ENCODE measurements around the gene NPC1. TPM values are rescaled to one million over a fixed set of nuclear protein-coding genes. Genes with fewer than 3 reads are reported as not detected.

The NPC1 gene
- total RNA-seq, 1 experiment from 2014 or later, result 29.5 TPM

GRCh38 chr18:23627970-23628369 lies 41.7 kb upstream of the NPC1 start:
- no peak overlapping the region for H3K4me3 Mint-ChIP-seq (ENCODE audit: unreplicated experiment)
- no TSS peak for BruUV-seq (replicated peaks)
- Histone ChIP-seq H3K36me3 (ENCODE audit: control insufficient read depth, insufficient read depth, low read length) (no peaks in the 10 kb centered on the region), H3K4me1 (peaks cover 10% of the 10 kb centered on the region), H3K27me3 (replicated peaks; ENCODE audit: control insufficient read depth, insufficient read depth, low read length) (no peaks in the 10 kb centered on the region), H3K9me3 (no peaks in the 10 kb centered on the region), H3K4me3 (ENCODE audit: low read depth, low read length) (no peak overlapping the region)
- H3K36me3 Mint-ChIP-seq (ENCODE audit: insufficient read depth, unreplicated experiment), result peaks cover 6% of the 10 kb centered on the region
- intact Hi-C loops (cut with micrococcal nuclease; ENCODE audit: unreplicated experiment), result loop anchor here (5.0 kb wide), 1 partner anchor 54 kb away; no protein-coding TSS in a partner anchor
- POLR2A ChIA-PET, result no interaction called here
- CTCF ChIA-PET, result interaction anchor here (1.5 kb wide), 1 partner anchor 75 kb away, joined by 6 read pairs; no protein-coding TSS in a partner anchor
- DNase-seq, result no peak
- H3K27ac Mint-ChIP-seq (ENCODE audit: unreplicated experiment), result no peak overlapping the region
- no peaks in the 10 kb centered on the region for H3K9me3 Mint-ChIP-seq (ENCODE audit: unreplicated experiment)
- TF ChIP-seq, protein P1, sequence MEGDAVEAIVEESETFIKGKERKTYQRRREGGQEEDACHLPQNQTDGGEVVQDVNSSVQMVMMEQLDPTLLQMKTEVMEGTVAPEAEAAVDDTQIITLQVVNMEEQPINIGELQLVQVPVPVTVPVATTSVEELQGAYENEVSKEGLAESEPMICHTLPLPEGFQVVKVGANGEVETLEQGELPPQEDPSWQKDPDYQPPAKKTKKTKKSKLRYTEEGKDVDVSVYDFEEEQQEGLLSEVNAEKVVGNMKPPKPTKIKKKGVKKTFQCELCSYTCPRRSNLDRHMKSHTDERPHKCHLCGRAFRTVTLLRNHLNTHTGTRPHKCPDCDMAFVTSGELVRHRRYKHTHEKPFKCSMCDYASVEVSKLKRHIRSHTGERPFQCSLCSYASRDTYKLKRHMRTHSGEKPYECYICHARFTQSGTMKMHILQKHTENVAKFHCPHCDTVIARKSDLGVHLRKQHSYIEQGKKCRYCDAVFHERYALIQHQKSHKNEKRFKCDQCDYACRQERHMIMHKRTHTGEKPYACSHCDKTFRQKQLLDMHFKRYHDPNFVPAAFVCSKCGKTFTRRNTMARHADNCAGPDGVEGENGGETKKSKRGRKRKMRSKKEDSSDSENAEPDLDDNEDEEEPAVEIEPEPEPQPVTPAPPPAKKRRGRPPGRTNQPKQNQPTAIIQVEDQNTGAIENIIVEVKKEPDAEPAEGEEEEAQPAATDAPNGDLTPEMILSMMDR (IDR thresholded peaks at IDR 0.05; ENCODE audit: insufficient read depth in 1 of 2, low read depth in 1 of 2, low read length in 1 of 2, severe bottlenecking in 1 of 2, unreplicated experiment in 1 of 2), result no peak
- no peaks in the 10 kb centered on the region for H3K27me3 Mint-ChIP-seq (ENCODE audit: insufficient read depth, unreplicated experiment)
- no peaks in the 10 kb centered on the region for H3K4me1 Mint-ChIP-seq (ENCODE audit: low read depth, unreplicated experiment)

DNA sequence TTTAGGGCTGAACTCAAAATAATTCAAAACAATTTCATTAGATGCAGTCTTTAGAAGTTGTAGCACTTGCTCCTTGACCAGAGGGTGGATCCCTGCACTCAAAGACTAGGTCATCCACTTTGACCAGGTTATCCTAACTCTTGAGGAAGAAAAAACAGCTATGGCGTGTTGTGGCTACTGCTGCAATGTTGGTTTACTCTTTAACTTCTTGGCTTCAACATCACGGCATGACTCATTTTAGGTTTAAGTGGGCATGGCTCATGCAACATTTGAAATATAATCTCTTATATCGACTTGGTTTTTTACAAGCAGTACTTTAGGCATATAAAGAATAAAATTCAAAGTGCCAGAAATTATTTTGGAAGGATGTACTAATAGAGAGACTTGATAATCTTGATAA lies 41.0 kb upstream of the NPC1 start:
- H3K4me3 Mint-ChIP-seq (ENCODE audit: unreplicated experiment), result no peak overlapping the region
- BruUV-seq (replicated peaks), result no TSS peak
- Histone ChIP-seq H3K4me1 (peaks cover 10% of the 10 kb centered on the region), H3K36me3 (ENCODE audit: control insufficient read depth, insufficient read depth, low read length) (no peaks in the 10 kb centered on the region), H3K27me3 (replicated peaks; ENCODE audit: control insufficient read depth, insufficient read depth, low read length) (no peaks in the 10 kb centered on the region), H3K9me3 (no peaks in the 10 kb centered on the region), H3K4me3 (ENCODE audit: low read depth, low read length) (no peak overlapping the region)
- ChIA-PET POLR2A (no interaction called here), CTCF (interaction anchor here (1.5 kb wide), 1 partner anchor 76 kb away, joined by 6 read pairs; no protein-coding TSS in a partner anchor)
- intact Hi-C loops (cut with micrococcal nuclease; ENCODE audit: unreplicated experiment), result loop anchor here (5.0 kb wide), 1 partner anchor 55 kb away; no protein-coding TSS in a partner anchor
- TF ChIP-seq, protein P1 (IDR thresholded peaks at IDR 0.05; ENCODE audit: insufficient read depth in 1 of 2, low read depth in 1 of 2, low read length in 1 of 2, severe bottlenecking in 1 of 2, unreplicated experiment in 1 of 2), result no peak
- H3K27ac Mint-ChIP-seq (ENCODE audit: unreplicated experiment), result no peak overlapping the region
- H3K36me3 Mint-ChIP-seq (ENCODE audit: insufficient read depth, unreplicated experiment), result peaks cover 6% of the 10 kb centered on the region
- no peaks in the 10 kb centered on the region for H3K9me3 Mint-ChIP-seq (ENCODE audit: unreplicated experiment)
- DNase-seq, result no peak
- no peaks in the 10 kb centered on the region for H3K27me3 Mint-ChIP-seq (ENCODE audit: insufficient read depth, unreplicated experiment)
- H3K4me1 Mint-ChIP-seq (ENCODE audit: low read depth, unreplicated experiment), result no peaks in the 10 kb centered on the region

GRCh38 chr18:23626451-23627279 lies 40.4 kb upstream of the NPC1 start:
- Histone ChIP-seq H3K36me3 (ENCODE audit: control insufficient read depth, insufficient read depth, low read length) (no peaks in the 10 kb centered on the region), H3K4me1 (peaks cover 10% of the 10 kb centered on the region), H3K9me3 (no peaks in the 10 kb centered on the region), H3K4me3 (ENCODE audit: low read depth, low read length) (no peak overlapping the region), H3K27me3 (replicated peaks; ENCODE audit: control insufficient read depth, insufficient read depth, low read length) (no peaks in the 10 kb centered on the region)
- Mint-ChIP-seq H3K27ac (ENCODE audit: unreplicated experiment) (no peak overlapping the region), H3K27me3 (ENCODE audit: insufficient read depth, unreplicated experiment) (no peaks in the 10 kb centered on the region), H3K4me3 (ENCODE audit: unreplicated experiment) (no peak overlapping the region), H3K36me3 (ENCODE audit: insufficient read depth, unreplicated experiment) (peaks cover 6% of the 10 kb centered on the region), H3K4me1 (ENCODE audit: low read depth, unreplicated experiment) (no peaks in the 10 kb centered on the region), H3K9me3 (ENCODE audit: unreplicated experiment) (no peaks in the 10 kb centered on the region)
- no TSS peak for BruUV-seq (replicated peaks)
- POLR2A ChIA-PET, result no interaction called here
- TF ChIP-seq, protein P1 (IDR thresholded peaks at IDR 0.05; ENCODE audit: insufficient read depth in 1 of 2, low read depth in 1 of 2, low read length in 1 of 2, severe bottlenecking in 1 of 2, unreplicated experiment in 1 of 2), result no peak
- intact Hi-C loops (cut with micrococcal nuclease; ENCODE audit: unreplicated experiment), result loop anchor here (5.0 kb wide), 1 partner anchor 56 kb away; no protein-coding TSS in a partner anchor
- no peak for DNase-seq
- CTCF ChIA-PET, result no interaction called here
